Thymus (tissue), 11 donors: ENCODE results near the gene LANCL2. TPM values are rescaled to one million over a fixed set of nuclear protein-coding genes. Genes with fewer than 3 reads are reported as not detected.

Experiments used
- DNase-seq, 9 donors: peaks; one replicate each; pipeline ENCODE4 v3.0.0-alpha.2; 2013; ENCODE audit warnings: low spot score in 9 of 9, low read depth in 6 of 9, missing footprints in 1 of 9
- H3K27ac ChIP-seq, 2 donors: one replicate each; pipeline ENCODE4 v1.5.1; 2013; ENCODE audit warnings: control low read depth in 1 of 2, low read depth in 1 of 2, low read length in 1 of 2, mild to moderate bottlenecking in 1 of 2, moderate library complexity in 1 of 2
- H3K27me3 ChIP-seq, 2 donors: one replicate each; pipeline ENCODE4 v1.5.1; 2013; ENCODE audit warnings: low read length in 1 of 2; ENCODE audit not compliant: control insufficient read depth in 2 of 2, insufficient read depth in 1 of 2
- H3K36me3 ChIP-seq, 2 donors: one replicate each; pipeline ENCODE4 v1.5.1; 2013; ENCODE audit warnings: low read length in 1 of 2, mild to moderate bottlenecking in 1 of 2, moderate library complexity in 1 of 2; ENCODE audit not compliant: control insufficient read depth in 2 of 2, insufficient read depth in 2 of 2
- H3K4me1 ChIP-seq, 2 donors: one replicate each; pipeline ENCODE4 v1.5.1; 2013; ENCODE audit warnings: low read length in 2 of 2; ENCODE audit not compliant: control insufficient read depth in 2 of 2, insufficient read depth in 2 of 2
- H3K4me3 ChIP-seq, 2 donors: one replicate each; pipeline ENCODE4 v1.5.1; 2013; ENCODE audit warnings: low read length in 2 of 2, control low read depth in 1 of 2, mild to moderate bottlenecking in 1 of 2
- H3K9me3 ChIP-seq, 2 donors: one replicate each; pipeline ENCODE4 v1.5.1; 2013; ENCODE audit warnings: low read length in 1 of 2, mild to moderate bottlenecking in 1 of 2; ENCODE audit not compliant: control insufficient read depth in 2 of 2, insufficient read depth in 1 of 2
- WGBS: extraction: QIAGEN DNeasy Blood & Tissue Kit; methylation state at CpG from one replicate; pipeline ENCODE4 v1.1.7; 2013; 5-methylcytosine and 5-hydroxymethylcytosine counted together
- polyA plus RNA-seq: library from polyadenylated mRNA; stranded (reverse); fragments of 200-250 nt; gene quantifications from one replicate; pipeline ENCODE4 v1.2.3, GENCODE V29; 2013
- total RNA-seq: library from RNA; stranded (reverse); fragments of 120-200 nt; gene quantifications from one replicate; pipeline ENCODE4 v1.2.4, GENCODE V29; 2013
- donor health status: healthy.

Gene LANCL2
- total and polyA plus RNA-seq, 2 donors, result 8.3 to 20.0 TPM

GRCh38 chr7:55448526-55448925, 83.4 kb downstream of the LANCL2 start:
- peaks cover 5 to 12% of the 10 kb centered on the region in 2 donors for H3K36me3 ChIP-seq
- WGBS, result 90% methylated on average over 22 of the region's 22 CpGs
- H3K4me3 ChIP-seq, result no peak overlapping the region
- H3K27ac ChIP-seq, result no peak overlapping the region
- no peak for DNase-seq
- peaks cover 0 to 3% of the 10 kb centered on the region in 2 donors for H3K4me1 ChIP-seq
- H3K27me3 ChIP-seq, result peaks cover 0 to 21% of the 10 kb centered on the region in 2 donors
- no peaks in the 10 kb centered on the region for H3K9me3 ChIP-seq

GRCh38 chr7:55449205-55449991, 84.3 kb downstream of the LANCL2 start:
- peaks cover 0 to 21% of the 10 kb centered on the region in 2 donors for H3K27me3 ChIP-seq
- H3K36me3 ChIP-seq, result peaks cover 5 to 12% of the 10 kb centered on the region in 2 donors
- no peak overlapping the region for H3K27ac ChIP-seq
- H3K4me3 ChIP-seq, result no peak overlapping the region
- H3K4me1 ChIP-seq, result peaks cover 0 to 3% of the 10 kb centered on the region in 2 donors
- no peaks in the 10 kb centered on the region for H3K9me3 ChIP-seq
- WGBS, result 64% methylated on average over 56 of the region's 56 CpGs
- DNase-seq, result no peak

GRCh38 chr7:55449992-55450535, 84.9 kb downstream of the LANCL2 start:
- Histone ChIP-seq H3K27ac (no peak overlapping the region), H3K4me3 (no peak overlapping the region), H3K36me3 (peaks cover 5 to 12% of the 10 kb centered on the region in 2 donors), H3K4me1 (peaks cover 0 to 3% of the 10 kb centered on the region in 2 donors), H3K9me3 (no peaks in the 10 kb centered on the region), H3K27me3 (peaks cover 0 to 21% of the 10 kb centered on the region in 2 donors)
- DNase-seq, result no peak
- WGBS, result 97% methylated on average over 8 of the region's 8 CpGs

- WGBS, result 91% methylated on average over 4 of the region's 4 CpGs
- Histone ChIP-seq H3K4me3 (no peak overlapping the region), H3K4me1 (peaks cover 0 to 3% of the 10 kb centered on the region in 2 donors), H3K9me3 (no peaks in the 10 kb centered on the region), H3K27ac (peak overlapping the region in 1 of 2 donors; percentile 13), H3K36me3 (peaks cover 5 to 12% of the 10 kb centered on the region in 2 donors), H3K27me3 (peaks cover 0 to 21% of the 10 kb centered on the region in 2 donors)
- DNase-seq, result peak in 1 of 9 donors; percentile 67
Measured at GRCh38 chr7:55452971-55453370, 87.8 kb downstream of the LANCL2 start.

- H3K4me1 ChIP-seq, result peaks cover 0 to 1% of the 10 kb centered on the region in 2 donors
- no peak for DNase-seq
- no peaks in the 10 kb centered on the region for H3K36me3 ChIP-seq
- no peak overlapping the region for H3K4me3 ChIP-seq
- H3K27me3 ChIP-seq, result no peaks in the 10 kb centered on the region
- WGBS, result 100% methylated on average over 1 of the region's 1 CpG
- no peak overlapping the region for H3K27ac ChIP-seq
- no peaks in the 10 kb centered on the region for H3K9me3 ChIP-seq
Measured at GRCh38 chr7:55457801-55458200, 92.7 kb downstream of the LANCL2 start.

GRCh38 chr7:55458351-55458750, 93.2 kb downstream of the LANCL2 start:
- no peak for DNase-seq
- H3K9me3 ChIP-seq, result no peaks in the 10 kb centered on the region
- 97% methylated on average over 1 of the region's 1 CpG for WGBS
- no peak overlapping the region for H3K4me3 ChIP-seq
- H3K27me3 ChIP-seq, result no peaks in the 10 kb centered on the region
- no peak overlapping the region for H3K27ac ChIP-seq
- no peaks in the 10 kb centered on the region for H3K36me3 ChIP-seq
- H3K4me1 ChIP-seq, result peaks cover 0 to under 1% of the 10 kb centered on the region in 2 donors

GRCh38 chr7:55463686-55464262, 98.6 kb downstream of the LANCL2 start:
- Histone ChIP-seq H3K4me1 (peaks cover 33 to 54% of the 10 kb centered on the region in 2 donors), H3K36me3 (peaks cover 19 to 37% of the 10 kb centered on the region in 2 donors), H3K27ac (peak overlapping the region; percentile 2 to 38), H3K27me3 (no peaks in the 10 kb centered on the region), H3K9me3 (peaks cover 3 to 21% of the 10 kb centered on the region in 2 donors), H3K4me3 (no peak overlapping the region)
- whole genome bisulfite sequencing, result 100% methylated on average over 4 of the region's 4 CpGs
- no peak for DNase-seq

- peaks cover 33 to 60% of the 10 kb centered on the region in 2 donors for H3K4me1 ChIP-seq
- peak overlapping the region in 1 of 2 donors; percentile 57 for H3K27ac ChIP-seq
- peaks cover 3 to 21% of the 10 kb centered on the region in 2 donors for H3K9me3 ChIP-seq
- H3K4me3 ChIP-seq, result no peak overlapping the region
- H3K27me3 ChIP-seq, result no peaks in the 10 kb centered on the region
- DNase-seq, result no peak
- peaks cover 19 to 37% of the 10 kb centered on the region in 2 donors for H3K36me3 ChIP-seq
- 88% methylated on average over 2 of the region's 2 CpGs for WGBS
Measured at GRCh38 chr7:55464422-55464821, 99.3 kb downstream of the LANCL2 start.

GRCh38 chr7:55465691-55466090, 100.6 kb downstream of the LANCL2 start:
- peak overlapping the region in 1 of 2 donors; percentile 36 for H3K27ac ChIP-seq
- peaks cover 3 to 21% of the 10 kb centered on the region in 2 donors for H3K9me3 ChIP-seq
- no peak for DNase-seq
- H3K4me1 ChIP-seq, result peaks cover 37 to 72% of the 10 kb centered on the region in 2 donors
- H3K4me3 ChIP-seq, result no peak overlapping the region
- peaks cover 19 to 41% of the 10 kb centered on the region in 2 donors for H3K36me3 ChIP-seq
- 97% methylated on average over 2 of the region's 2 CpGs for WGBS
- H3K27me3 ChIP-seq, result no peaks in the 10 kb centered on the region
